HEK293T (cell line): ENCODE measurements around the gene ERG.

ENCODE experiments used
- CTCF ChIA-PET: fragments of 350-600 bp; formaldehyde crosslinking; extraction: SDS; loops from one replicate; lab custom pipeline; 2021; ENCODE audit warnings: antibody characterized with exemption, inconsistent platforms; lab: Yijun Ruan, JAX
- POLR2A ChIA-PET: fragments of 350-600 bp; formaldehyde crosslinking; extraction: SDS; loops from one replicate; lab custom pipeline; 2020; ENCODE audit warnings: antibody characterized with exemption, inconsistent platforms; lab: Yijun Ruan, JAX
- DNase-seq: peaks from one replicate; pipeline ENCODE4 v3.0.0; 2012; ENCODE audit warnings: mixed read lengths; ENCODE audit errors: extremely low spot score
- ARNT ChIP-seq: fragments of 450-650 bp; IDR thresholded peaks from 2 replicates; pipeline ENCODE4 v1.6.1; 2017; ENCODE audit warnings: mild to moderate bottlenecking
- BHLHE40 ChIP-seq: fragments of 450-650 bp; IDR thresholded peaks from 2 replicates; pipeline ENCODE4 v1.6.1; 2016; ENCODE audit warnings: mild to moderate bottlenecking, moderate library complexity, borderline replicate concordance
- CTBP1 ChIP-seq: fragments of 450-650 bp; IDR thresholded peaks from 2 replicates; pipeline ENCODE4 v1.6.1; 2016; ENCODE audit warnings: borderline replicate concordance
- ELF4 ChIP-seq: fragments of 450-650 bp; IDR thresholded peaks from 2 replicates; pipeline ENCODE4 v1.6.1; 2017; ENCODE audit warnings: antibody characterized with exemption
- FOXA1 ChIP-seq: fragments of 450-650 bp; IDR thresholded peaks from 2 replicates; pipeline ENCODE4 v1.6.1; 2016; ENCODE audit warnings: mild to moderate bottlenecking
- FOXK2 ChIP-seq: fragments of 450-650 bp; IDR thresholded peaks from 2 replicates; pipeline ENCODE4 v1.6.1; 2016; ENCODE audit warnings: mild to moderate bottlenecking
- FOXM1 ChIP-seq: fragments of 450-650 bp; IDR thresholded peaks from 2 replicates; pipeline ENCODE4 v1.6.1; 2017; ENCODE audit warnings: mild to moderate bottlenecking, borderline replicate concordance
- HDGF ChIP-seq: fragments of 450-650 bp; IDR thresholded peaks from 2 replicates; pipeline ENCODE4 v1.6.1; 2017; ENCODE audit warnings: antibody characterized with exemption, borderline replicate concordance
- L3MBTL2 ChIP-seq: fragments of 450-650 bp; conservative IDR thresholded peaks from 2 replicates; pipeline ENCODE4 v1.6.1; 2016; ENCODE audit warnings: mild to moderate bottlenecking
- LEF1 ChIP-seq: fragments of 450-650 bp; IDR thresholded peaks from 2 replicates; pipeline ENCODE4 v1.6.1; 2017; ENCODE audit warnings: mild to moderate bottlenecking, borderline replicate concordance
- NFRKB ChIP-seq: fragments of 450-650 bp; IDR thresholded peaks from 2 replicates; pipeline ENCODE4 v1.6.1; 2016; ENCODE audit warnings: mild to moderate bottlenecking, moderate library complexity
- PKNOX1 ChIP-seq: fragments of 450-650 bp; IDR thresholded peaks from 2 replicates; pipeline ENCODE4 v1.6.1; 2016
- SP1 ChIP-seq: fragments of 450-650 bp; IDR thresholded peaks from 2 replicates; pipeline ENCODE4 v1.6.1; 2017
- SUZ12 ChIP-seq: fragments of 450-650 bp; IDR thresholded peaks from 2 replicates; pipeline ENCODE4 v1.6.1; 2016; ENCODE audit warnings: mild to moderate bottlenecking
- TARDBP ChIP-seq: fragments of 450-650 bp; IDR thresholded peaks from 2 replicates; pipeline ENCODE4 v1.6.1; 2016
- ZNF384 ChIP-seq: fragments of 450-650 bp; IDR thresholded peaks from 2 replicates; pipeline ENCODE4 v1.6.1; 2016

ERG gene

GRCh38 chr21:38399103-38399502 is 99.2 kb downstream of the ERG start:
- CTCF ChIA-PET: no interaction called here
- POLR2A ChIA-PET: no interaction called here
- TF ChIP-seq ELF4 (no peak), FOXA1 (no peak), PKNOX1 (no peak)
- no peak for DNase-seq

- DNase-seq: no peak
- TF ChIP-seq BHLHE40: no peak
- TF ChIP-seq SUZ12: no peak
- TF ChIP-seq L3MBTL2: no peak
- no peak for TF ChIP-seq FOXM1
- TF ChIP-seq ELF4: no peak
- no peak for TF ChIP-seq SP1
- no peak for TF ChIP-seq NFRKB
- no peak for TF ChIP-seq TARDBP
- TF ChIP-seq HDGF: no peak
- TF ChIP-seq FOXK2: no peak
- TF ChIP-seq ARNT: no peak
- no peak for TF ChIP-seq LEF1
- POLR2A ChIA-PET: no interaction called here
- CTCF ChIA-PET: no interaction called here
These were observed 102.0 kb downstream of the ERG start for GRCh38 chr21:38396325-38396724.

- ChIA-PET POLR2A (no interaction called here), CTCF (no interaction called here)
- TF ChIP-seq ZNF384: no peak
- TF ChIP-seq NFRKB: no peak
- no peak for TF ChIP-seq FOXK2
- TF ChIP-seq ARNT: no peak
- no peak for TF ChIP-seq LEF1
- TF ChIP-seq ELF4: no peak
- TF ChIP-seq FOXA1: no peak
- no peak for TF ChIP-seq SUZ12
- TF ChIP-seq FOXM1: no peak
- TF ChIP-seq BHLHE40: no peak
- no peak for TF ChIP-seq L3MBTL2
- no peak for TF ChIP-seq SP1
- no peak for TF ChIP-seq HDGF
- no peak for TF ChIP-seq TARDBP
- TF ChIP-seq PKNOX1: no peak
- TF ChIP-seq CTBP1: no peak
- DNase-seq: no peak
These were observed 102.7 kb downstream of the ERG start for GRCh38 chr21:38395581-38395980.

- no peak for DNase-seq
- TF ChIP-seq SP1: no peak
- no peak for TF ChIP-seq SUZ12
- TF ChIP-seq LEF1: no peak
- no peak for TF ChIP-seq L3MBTL2
- TF ChIP-seq ZNF384: no peak
- no peak for TF ChIP-seq ELF4
- no peak for TF ChIP-seq FOXA1
- no peak for TF ChIP-seq FOXK2
- no peak for TF ChIP-seq NFRKB
- no peak for TF ChIP-seq ARNT
- TF ChIP-seq BHLHE40: no peak
- no peak for TF ChIP-seq TARDBP
- no peak for TF ChIP-seq HDGF
- TF ChIP-seq FOXM1: no peak
- no peak for TF ChIP-seq PKNOX1
- TF ChIP-seq CTBP1: no peak
- ChIA-PET CTCF (no interaction called here), POLR2A (no interaction called here)
These were observed 105.6 kb downstream of the ERG start for GRCh38 chr21:38392661-38393060.

GRCh38 chr21:38389896-38390295 is 108.4 kb downstream of the ERG start:
- no peak for TF ChIP-seq SUZ12
- no peak for TF ChIP-seq FOXA1
- no peak for TF ChIP-seq PKNOX1
- no peak for TF ChIP-seq CTBP1
- no peak for TF ChIP-seq TARDBP
- no peak for TF ChIP-seq FOXM1
- no peak for TF ChIP-seq NFRKB
- no peak for TF ChIP-seq HDGF
- no peak for TF ChIP-seq BHLHE40
- no peak for TF ChIP-seq ARNT
- TF ChIP-seq SP1: no peak
- TF ChIP-seq L3MBTL2: no peak
- no peak for TF ChIP-seq FOXK2
- CTCF ChIA-PET: no interaction called here
- POLR2A ChIA-PET: no interaction called here
- DNase-seq: no peak

- no peak for DNase-seq
- TF ChIP-seq CTBP1 (no peak), HDGF (no peak), LEF1 (no peak), L3MBTL2 (no peak), ARNT (no peak), NFRKB (no peak)
- POLR2A ChIA-PET: no interaction called here
- CTCF ChIA-PET: no interaction called here
These were observed 109.0 kb downstream of the ERG start for GRCh38 chr21:38389354-38389676.
